ENCODE data around the gene SYDE1.

SYDE1 gene

GRCh38 chr19:15128162-15128770 is 21.1 kb downstream of the SYDE1 start:
- ChIA-PET POLR2A (no interaction called here), CTCF (interaction anchor here (1.0 to 1.2 kb wide), 2 partner anchors 19 to 23 kb away, joined by 3 read pairs; no protein-coding TSS in a partner anchor)
- H3K4me3 ChIP-seq (ENCODE audit: low read depth, low read length): no peak overlapping the region
- no peak for DNase-seq (ENCODE audit: low read depth, low spot score)
- TF ChIP-seq CTCF (IDR thresholded peaks at IDR 0.05; ENCODE audit: insufficient read depth, low read length, missing control alignments): no peak

GRCh38 chr19:15129856-15130585 is 22.8 kb downstream of the SYDE1 start:
- CTCF ChIA-PET: interaction anchor here (2.7 kb wide), 1 partner anchor 19 kb away, joined by 6 read pairs; no protein-coding TSS in a partner anchor
- no peak for TF ChIP-seq CTCF (IDR thresholded peaks at IDR 0.05; ENCODE audit: insufficient read depth, low read length, missing control alignments)
- POLR2A ChIA-PET: no interaction called here
- no peak for DNase-seq (ENCODE audit: low read depth, low spot score)
- no peak overlapping the region for H3K4me3 ChIP-seq (ENCODE audit: low read depth, low read length)

GRCh38 chr19:15136234-15136954 is 29.2 kb downstream of the SYDE1 start:
- CTCF ChIA-PET: interaction anchor here (0.8 to 1.2 kb wide), 5 partner anchors 11 to 44 kb away, joined by 3 to 6 read pairs (median 4); no protein-coding TSS in a partner anchor

GRCh38 chr19:15137777-15138176 is 30.6 kb downstream of the SYDE1 start:
- H3K4me3 ChIP-seq (ENCODE audit: low read depth, low read length): no peak overlapping the region
- no peak for DNase-seq (ENCODE audit: low read depth, low spot score)
- CTCF ChIA-PET: interaction anchor here (1.4 to 1.5 kb wide), 2 partner anchors 45 to 58 kb away, joined by 4 read pairs; no protein-coding TSS in a partner anchor
- POLR2A ChIA-PET: interaction anchor here (0.5 kb wide), 1 partner anchor 214 kb away, joined by 5 read pairs; no protein-coding TSS in a partner anchor
- TF ChIP-seq CTCF (IDR thresholded peaks at IDR 0.05; ENCODE audit: insufficient read depth, low read length, missing control alignments): no peak

More at GRCh38 chr19:15136234-15136954, 29.2 kb downstream of the SYDE1 start:
- POLR2A ChIA-PET: no interaction called here
- no peak for TF ChIP-seq CTCF (IDR thresholded peaks at IDR 0.05; ENCODE audit: insufficient read depth, low read length, missing control alignments)
- H3K4me3 ChIP-seq (ENCODE audit: low read depth, low read length): no peak overlapping the region
- no peak for DNase-seq (ENCODE audit: low read depth, low spot score)

GRCh38 chr19:15138427-15138826 is 31.2 kb downstream of the SYDE1 start:
- DNase-seq (ENCODE audit: low read depth, low spot score): no peak
- CTCF ChIA-PET: interaction anchor here (1.4 to 1.6 kb wide), 4 partner anchors 11 to 57 kb away, joined by 3 to 4 read pairs (median 4); no protein-coding TSS in a partner anchor
- TF ChIP-seq CTCF (IDR thresholded peaks at IDR 0.05; ENCODE audit: insufficient read depth, low read length, missing control alignments): no peak
- POLR2A ChIA-PET: interaction anchor here (0.5 kb wide), 1 partner anchor 213 kb away, joined by 5 read pairs; no protein-coding TSS in a partner anchor
- H3K4me3 ChIP-seq (ENCODE audit: low read depth, low read length): no peak overlapping the region

All from AG04449 (cell line).